Umbilical cord (tissue), 2 donors: ENCODE measurements around the gene MORN1. TPM values are rescaled to one million over a fixed set of nuclear protein-coding genes. Genes with fewer than 3 reads are reported as not detected.

Experiments
- DNase-seq: peaks from one replicate; pipeline ENCODE4 v3.0.0-alpha.2; 2015; ENCODE audit warnings: low spot score
- total RNA-seq: library from RNA; depleted of rRNA; stranded (reverse); fragments of >200 nt; gene quantifications from one replicate; pipeline ENCODE4 v1.2.3, GENCODE V29; 2014; ENCODE audit warnings: low replicate concordance; ENCODE audit not compliant: insufficient read depth

The MORN1 gene
- total RNA-seq, 1 donor from 2014 or later, result 8.4 TPM

DNA sequence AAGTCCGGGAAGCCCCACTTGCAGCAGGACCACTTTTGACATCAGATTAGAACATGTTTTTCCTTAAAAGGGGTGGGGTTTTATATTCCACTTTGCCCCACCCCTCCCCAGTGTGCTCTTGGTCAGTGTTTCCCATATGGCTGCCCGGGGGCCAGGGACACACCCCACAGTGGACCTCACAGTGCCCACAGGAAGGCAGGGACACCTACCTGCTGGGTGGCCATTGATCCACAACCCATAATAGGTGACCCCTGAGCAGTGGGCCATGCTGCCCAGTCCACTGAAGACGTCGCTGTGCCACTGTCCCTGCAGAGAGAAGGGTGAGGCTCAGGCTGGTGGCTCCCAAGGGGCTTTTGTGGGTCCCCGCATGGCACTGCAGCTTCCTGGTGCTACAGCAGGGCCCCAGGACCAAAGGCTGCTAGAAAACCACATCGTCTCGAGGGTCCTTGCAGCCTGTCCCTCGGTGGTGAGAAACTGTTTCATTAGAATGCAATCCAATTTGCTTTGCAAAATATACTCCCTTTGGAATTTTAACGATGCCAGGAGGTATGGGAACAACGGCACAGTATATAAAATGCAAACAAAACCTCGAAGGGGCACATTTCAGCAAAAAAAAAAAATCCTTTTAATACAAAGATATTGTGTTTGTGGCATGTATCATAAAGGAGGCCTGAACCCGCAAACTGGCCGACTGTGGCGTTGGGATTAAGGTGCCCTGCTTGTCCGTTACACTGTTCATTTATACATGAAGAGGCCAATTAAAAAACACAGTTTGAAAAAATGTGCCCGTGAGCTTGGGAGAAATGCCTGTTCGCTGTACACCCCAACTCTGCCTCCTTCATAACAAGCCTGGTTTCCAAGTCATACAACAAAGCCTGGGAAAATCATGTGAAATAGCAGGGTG lies 16.9 kb downstream of the MORN1 start:
- DNase-seq, result no peak

DNA sequence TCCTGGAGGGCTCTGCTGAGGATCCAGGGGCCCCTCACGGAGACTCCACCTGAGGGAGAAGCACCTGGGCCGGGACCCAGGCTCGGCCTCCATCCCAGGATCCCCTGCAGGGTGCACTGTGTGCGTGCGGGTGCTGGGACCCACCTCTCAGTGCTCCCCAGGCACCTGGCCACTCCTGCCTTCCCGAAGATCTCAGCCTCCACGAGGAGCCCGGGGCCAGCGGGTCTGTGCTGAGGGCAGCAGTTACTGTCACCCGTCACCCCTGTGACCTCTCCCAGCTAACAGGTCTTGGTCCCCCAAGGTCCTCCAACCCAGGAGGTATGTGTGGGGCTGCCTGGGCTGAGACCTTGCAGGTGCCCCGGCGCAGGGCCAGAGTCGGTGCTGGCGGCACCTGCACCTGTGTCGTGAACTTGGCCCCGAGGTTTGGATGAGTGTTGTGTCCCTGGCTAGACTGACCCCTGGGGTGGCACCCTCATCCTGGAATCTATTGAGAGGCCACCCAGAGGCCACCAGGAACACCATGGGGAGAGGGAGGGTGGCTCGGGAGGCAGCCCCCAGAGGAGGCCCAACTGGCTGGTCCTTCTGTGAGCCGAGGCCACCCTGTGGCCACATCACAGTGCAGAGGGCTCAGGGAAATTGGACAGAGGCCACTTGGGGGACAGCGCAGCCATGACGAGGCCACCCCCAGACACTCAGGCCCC lies 17.7 kb downstream of the MORN1 start:
- DNase-seq, result no peak

DNA sequence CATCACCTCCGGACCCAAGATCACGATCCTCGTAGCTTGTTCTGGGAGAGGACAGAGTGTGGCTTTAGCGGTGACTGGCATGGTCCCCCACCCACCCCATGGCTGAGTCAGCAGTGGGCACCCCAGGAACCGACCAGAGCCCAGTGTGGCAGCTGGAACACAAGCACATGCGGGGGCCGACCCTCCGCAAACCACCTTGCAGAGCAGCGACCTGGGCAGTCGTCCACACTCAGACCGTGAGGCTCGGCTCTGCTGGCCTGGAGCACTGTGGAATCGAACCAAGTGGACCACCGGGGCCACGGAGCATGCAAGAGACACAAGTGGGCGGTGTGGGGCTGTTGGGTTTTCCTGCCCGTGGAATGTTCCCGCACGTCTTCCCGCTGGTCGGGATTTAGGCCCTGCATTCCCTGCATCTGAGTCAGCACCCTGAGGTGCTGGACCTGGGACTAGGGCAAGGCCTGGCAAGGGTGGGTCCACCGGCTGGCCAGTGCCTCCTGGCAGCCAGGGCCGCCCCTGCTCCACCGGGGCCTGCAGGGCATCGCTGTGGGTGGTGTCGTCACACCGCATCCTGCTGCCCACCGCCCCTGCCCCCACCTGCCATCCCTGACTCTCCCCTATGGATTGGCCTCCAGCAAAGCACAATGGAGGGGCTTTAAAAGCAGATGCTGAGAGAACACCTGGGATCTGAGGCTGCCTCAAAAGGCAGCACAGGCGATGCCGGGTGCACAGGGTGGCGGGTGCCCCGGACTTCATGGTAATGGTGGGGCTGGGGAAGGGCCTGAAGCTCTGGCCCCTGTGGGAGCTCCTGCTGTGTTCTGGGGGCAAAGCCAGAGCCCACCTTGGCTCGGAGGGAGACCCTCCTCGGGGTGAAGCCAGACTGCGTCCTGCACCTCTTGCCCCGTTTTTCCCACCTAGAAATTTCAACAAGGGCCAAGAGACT lies 18.5 kb downstream of the MORN1 start:
- no peak for DNase-seq

- DNase-seq, result no peak
These were observed 23.2 kb downstream of the MORN1 start for GRCh38 chr1:2368053-2368744.

DNA sequence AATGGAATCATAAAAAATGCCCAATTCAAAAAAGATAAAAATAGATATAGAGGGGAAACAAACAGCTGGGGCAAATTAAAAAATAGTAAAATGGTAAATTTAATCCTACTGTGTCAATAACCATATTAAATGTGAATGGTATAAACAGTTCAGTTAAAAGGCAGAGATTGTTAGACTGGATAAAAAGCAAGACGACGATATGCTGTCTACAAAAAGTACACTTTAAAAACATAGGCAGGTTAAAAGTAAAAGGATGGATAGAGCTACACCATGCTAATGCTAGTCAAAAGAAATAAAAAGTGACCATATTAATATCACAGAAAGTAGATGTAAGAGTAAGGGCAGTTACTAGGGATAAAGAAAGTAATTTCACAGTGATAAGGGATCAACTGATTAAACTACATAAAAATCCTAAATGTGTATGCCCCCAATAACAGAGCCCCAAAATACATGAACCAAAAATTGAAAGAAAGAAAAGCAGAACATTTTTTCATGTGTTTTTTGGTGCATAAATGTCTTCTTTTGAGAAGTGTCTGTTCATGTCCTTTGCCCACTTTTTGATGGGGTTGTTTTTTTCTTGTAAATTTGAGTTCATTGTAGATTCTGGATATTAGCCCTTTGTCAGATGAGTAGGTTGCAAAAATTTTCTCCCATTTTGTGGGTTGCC lies 27.4 kb downstream of the MORN1 start:
- DNase-seq, result no peak

GRCh38 chr1:2360588-2361364 lies 30.6 kb downstream of the MORN1 start:
- no peak for DNase-seq

- no peak for DNase-seq
These were observed 32.4 kb downstream of the MORN1 start for GRCh38 chr1:2358651-2359640.

GRCh38 chr1:2358072-2358471 lies 33.3 kb downstream of the MORN1 start:
- no peak for DNase-seq

- DNase-seq, result no peak
These were observed 34.2 kb downstream of the MORN1 start for GRCh38 chr1:2356911-2357845.

DNA sequence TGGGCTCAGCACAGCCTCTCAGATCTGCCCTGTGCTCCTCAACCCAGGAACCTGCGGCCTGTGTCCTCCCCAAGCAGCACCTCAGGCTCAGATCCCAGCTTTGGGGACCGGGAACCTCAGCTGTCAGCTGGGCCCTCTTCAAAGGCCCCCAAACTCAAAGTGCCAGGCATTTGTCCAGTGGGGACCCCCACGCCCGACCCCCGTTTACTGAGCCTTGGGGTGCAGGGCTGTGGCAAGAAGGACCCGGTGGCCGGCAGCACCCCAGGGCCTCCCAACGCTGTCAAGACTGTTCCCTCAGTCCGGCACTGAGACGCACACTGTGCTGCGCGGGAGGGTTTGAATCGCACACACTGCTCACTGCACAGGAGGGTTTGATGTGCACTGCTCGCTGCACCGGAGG lies 35.0 kb downstream of the MORN1 start:
- no peak for DNase-seq

GRCh38 chr1:2355373-2356261 lies 35.7 kb downstream of the MORN1 start:
- no peak for DNase-seq

DNA sequence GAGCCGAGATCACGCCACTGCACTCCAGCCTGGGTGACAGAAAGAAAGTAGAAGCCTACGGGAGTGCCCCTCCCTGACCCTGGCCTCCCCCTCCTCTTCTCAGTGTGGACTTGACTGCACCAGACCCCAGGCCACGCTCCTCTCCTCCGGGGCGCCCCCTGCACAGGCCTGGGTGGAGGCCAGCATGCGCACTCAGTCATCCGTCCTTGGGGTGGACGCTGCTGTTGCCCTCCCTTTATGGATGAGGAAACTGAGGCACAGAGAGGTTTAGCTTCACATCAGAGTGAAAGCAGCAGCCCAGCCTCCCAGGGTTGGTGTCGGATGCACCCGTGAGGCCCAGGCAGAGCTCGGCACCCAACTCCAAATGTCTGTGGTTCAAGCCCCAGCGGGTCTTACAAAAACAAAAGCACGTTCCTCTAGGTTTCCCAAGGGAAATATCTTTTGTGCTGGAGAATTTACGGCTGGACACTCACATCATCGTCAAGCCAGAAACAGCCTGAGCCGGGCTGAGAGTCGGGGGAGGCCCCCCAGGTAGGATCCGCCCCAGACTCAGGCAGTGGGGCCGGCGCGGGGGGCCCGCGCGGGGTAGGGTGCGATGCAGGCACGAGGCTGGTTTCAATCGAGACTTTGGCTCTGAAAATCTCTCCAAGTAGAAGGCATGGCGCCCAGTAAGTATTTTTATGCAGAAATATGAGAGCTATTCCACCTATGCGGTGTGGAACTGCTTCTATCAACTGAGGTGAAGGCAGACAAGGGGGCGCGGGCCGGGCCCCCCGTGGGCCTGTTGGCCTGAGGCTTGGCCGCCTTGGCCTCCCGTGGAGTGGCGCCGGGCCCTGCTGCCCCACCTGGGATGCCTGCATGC lies 36.6 kb downstream of the MORN1 start:
- peak; percentile 19 for DNase-seq

DNA sequence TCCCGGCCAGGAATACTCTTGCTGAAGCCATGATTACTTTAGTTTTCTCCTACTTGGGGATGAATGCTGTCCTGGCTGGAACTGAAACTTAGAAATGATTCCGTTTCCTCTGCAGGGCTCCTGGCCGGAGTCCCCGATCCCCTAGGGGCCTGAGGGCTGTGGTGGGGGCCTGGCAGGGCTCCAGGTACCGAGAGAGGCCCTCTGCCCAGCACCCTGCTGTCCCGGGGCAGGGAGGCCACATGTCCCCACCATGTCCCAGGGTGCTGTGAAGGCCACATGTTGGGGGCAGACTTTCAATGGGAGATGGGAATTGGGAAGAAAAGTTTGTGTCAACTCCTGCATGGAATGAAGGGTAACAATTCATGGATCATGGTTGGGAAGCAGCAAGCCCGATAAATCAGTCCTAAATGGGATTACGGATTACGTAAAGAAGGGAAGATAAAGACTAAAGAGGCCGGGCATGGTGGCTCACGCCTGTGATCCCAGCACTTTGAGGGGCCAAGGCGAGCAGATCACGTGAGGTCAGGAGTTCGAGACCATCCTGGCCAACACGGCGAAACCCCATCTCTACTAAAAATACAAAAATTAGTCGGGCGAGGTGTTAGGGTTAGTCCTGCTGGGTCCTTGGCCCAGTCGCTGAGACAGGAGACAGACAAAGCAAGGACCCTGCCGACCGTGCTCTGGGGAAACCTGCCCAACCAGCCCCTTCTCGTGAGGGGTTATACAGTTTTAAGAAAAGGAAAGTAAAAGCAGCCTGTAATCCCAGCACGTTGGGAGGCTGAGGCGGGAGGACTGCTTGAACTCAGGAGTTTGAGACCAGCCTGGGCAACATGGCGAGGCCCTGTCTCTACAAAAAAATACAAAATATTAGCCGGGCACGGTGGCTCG lies 37.6 kb downstream of the MORN1 start:
- no peak for DNase-seq

DNA sequence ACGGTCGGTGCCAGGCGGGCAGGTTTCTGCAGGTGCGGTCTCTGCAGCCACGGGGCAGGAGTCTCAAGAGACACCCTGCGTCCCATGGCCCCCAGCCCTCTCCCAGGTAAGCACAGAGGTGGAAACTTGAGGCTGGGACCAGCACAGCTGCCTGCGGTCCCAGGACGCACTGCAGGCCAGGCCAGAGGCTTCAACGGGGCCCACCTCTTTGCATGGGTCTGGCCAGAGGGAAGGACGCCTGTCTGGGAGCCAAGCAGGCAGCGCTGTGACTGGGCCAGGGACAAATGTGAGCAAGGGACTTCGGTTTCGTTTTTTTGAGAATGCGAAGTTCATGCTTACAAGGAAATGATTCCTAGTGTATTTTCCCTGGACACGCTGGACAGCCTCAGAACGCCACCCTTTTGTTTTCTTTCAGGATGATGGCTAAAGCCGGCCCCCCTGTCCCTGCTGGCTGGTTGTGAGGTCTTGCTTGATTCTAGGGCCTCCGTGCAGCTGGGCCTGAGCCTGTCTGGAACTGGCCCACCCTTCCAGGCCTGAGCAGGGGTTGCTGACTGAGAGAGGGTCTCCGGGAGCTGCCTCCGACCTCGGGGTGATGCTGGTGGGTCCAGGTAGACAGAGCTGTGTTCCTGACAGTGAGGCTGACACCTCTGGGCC lies 38.3 kb downstream of the MORN1 start:
- no peak for DNase-seq
